ENCODE data around the gene RFX6.

The RFX6 gene

DNA sequence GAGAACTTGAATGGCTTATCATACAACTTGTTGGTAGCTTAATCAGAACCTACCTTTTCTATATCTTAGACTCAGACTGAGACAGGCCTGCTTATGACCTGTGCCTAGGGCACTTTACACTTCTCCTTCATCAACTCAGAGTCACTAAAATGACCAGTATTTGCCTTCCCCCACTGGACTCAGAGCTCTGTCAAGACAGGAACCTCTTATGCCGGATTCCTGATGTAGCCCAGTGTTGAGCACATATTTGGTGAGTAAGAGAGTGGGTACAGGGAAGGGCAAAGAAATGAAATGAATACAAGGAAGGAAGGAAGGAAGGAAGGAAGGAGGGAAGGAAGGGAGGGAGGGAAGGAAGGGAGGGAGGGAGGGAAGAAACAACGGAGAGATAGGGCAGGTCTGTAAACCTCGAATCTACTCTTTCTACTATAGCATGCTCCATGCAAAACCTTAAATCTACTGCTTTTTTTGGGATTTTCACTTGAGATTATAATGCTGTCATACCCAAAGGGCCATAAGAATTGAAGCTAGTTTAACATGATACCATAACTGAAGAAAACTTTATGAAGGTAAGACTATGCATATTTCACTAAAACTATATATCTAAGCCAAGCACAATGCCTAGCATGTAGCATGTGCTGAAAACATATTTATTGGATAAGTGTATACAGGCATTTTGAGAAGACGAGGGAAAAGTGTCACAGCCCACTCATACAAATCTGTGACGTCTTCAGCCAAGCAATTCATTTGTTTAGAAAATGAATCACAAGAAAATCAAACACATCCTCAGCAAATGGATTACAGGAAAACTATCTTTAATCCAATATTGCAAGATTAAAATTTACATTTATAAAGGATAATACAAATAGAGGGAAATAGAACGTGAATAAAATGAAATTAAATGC lies 89.9 kb downstream of the RFX6 start:
- FAIRE-seq (no peak), DNase-seq (ENCODE audit: low spot score) (no peak)

DNA sequence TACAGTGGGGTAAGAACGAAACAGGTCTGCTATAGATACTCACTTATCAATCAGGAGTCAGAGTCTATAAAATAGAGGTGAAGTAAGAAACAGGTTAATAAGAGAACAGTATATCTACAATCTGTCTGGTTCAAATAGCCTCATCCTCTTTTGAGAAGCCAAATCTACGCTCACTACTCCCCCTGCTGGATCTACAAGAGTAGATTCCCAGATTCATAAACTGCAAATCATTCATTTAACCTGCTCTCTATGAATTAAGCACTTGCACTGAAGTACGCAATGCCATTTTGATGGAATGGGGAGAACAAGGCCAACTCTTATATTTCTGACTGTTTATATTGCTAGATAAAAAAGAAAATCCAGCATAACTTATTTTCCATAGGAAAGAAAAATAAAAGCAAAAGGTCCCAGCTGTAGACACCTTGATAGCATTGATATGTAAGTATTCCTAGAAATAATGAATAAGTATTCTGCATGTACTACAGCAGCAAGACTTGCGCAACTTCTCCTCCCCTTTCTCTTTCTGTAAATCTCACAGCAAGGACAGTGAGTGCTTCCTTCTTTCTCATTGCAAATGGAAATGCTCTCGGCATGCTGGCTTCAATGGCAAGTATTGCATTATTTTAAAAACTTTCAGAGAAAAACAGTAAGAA lies 92.3 kb downstream of the RFX6 start:
- peak; percentile 33 for DNase-seq (ENCODE audit: low spot score)
- FAIRE-seq = no peak

DNA sequence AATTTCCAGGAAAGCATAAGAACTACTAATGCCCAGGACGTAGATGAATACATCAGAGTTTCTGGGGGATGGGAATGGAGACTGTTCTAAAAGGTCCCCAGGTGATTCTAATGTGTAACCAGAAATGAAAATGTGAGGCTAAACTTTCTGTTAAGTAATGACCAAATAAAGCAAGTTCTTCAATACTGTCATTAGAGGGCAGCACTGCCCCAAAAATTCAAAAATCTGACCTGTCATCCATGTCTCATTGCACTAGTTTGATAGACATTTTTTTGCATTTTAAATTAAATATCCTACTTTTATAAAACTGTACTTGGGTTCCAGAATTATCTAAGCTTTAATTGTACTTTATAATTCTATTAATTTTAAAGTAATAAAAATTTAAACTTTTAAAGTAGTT lies 94.9 kb downstream of the RFX6 start:
- peak; percentile 30 for DNase-seq (ENCODE audit: low spot score)

DNA sequence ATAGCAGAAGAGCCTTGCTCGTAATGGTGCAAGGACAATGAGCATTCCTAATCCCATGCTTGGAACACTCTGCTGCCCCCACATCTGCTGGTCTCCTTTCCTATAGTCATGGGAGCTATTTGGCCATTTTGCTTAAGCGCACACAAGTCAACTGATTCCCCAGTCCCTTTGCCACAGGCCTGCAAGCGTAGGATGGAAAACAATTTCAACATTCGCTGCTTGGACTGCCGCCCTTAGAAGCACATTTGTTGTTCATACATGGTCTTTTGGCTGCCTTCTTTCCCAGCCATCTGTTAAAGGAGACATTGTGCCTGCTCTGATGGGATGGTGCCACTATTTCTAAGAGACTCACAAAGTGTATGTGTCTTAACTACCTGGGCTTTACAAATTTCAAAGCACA lies 96.9 kb downstream of the RFX6 start:
- FAIRE-seq (no peak), DNase-seq (ENCODE audit: low spot score) (no peak)

More for the DNA sequence above, 94.9 kb downstream of the RFX6 start:
- FAIRE-seq = no peak

DNA sequence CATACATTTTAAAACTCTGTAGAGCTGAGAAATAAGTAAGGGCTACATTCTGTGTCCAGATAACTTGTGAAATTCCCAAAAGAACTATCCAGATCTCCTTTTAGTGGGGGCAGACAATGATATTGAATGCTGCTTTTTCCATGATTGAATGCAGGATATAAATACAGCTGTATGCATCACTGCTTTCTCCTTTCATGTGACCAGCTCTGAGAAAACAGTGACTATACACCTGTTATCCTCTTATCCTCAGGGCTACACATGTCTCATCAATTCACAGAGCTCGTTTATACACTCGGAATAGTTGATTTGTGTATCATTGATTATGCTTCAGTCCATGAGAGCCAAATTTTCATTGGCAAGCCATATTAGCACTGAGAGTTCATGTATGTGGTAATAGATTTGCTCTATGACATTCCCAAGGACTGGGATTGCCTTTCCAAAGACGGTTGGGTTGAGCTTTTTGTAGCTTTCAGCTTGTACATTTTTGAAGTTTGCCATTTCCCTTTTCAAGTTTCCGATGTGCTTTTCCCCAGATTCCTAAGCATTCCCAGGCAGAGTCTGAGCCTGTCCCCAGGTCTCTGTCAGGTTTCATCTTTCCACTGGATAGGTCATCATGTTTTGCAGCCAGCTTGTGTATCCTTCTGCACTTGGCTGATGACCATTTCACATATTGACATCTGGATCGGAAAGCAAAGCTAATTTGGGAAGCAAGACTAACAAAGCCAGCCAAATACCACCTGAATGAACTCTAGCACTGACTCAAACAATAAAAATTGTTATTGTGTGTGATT lies 97.7 kb downstream of the RFX6 start:
- FAIRE-seq (no peak), DNase-seq (ENCODE audit: low spot score) (no peak)

DNA sequence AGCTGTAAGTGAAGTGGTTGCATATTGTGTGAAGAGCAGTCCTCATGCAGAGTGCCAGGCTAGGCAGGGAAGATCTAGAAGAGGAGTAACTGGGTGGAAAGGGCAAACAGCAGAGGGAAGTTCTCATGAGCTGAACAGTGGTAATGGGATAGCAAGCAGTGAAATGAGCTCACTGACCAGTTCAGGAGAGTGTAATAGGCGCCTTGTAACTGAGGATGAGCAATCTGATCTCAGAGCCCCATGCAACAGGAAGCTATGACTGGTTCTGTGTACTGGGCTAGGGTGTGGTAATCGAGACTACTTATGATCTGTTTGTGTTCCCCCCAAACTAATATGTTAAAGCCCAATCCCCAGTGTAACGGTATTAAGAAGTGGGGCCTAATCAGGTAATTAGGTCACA lies 98.6 kb downstream of the RFX6 start:
- DNase-seq (ENCODE audit: low spot score) = no peak
- no peak for FAIRE-seq

DNA sequence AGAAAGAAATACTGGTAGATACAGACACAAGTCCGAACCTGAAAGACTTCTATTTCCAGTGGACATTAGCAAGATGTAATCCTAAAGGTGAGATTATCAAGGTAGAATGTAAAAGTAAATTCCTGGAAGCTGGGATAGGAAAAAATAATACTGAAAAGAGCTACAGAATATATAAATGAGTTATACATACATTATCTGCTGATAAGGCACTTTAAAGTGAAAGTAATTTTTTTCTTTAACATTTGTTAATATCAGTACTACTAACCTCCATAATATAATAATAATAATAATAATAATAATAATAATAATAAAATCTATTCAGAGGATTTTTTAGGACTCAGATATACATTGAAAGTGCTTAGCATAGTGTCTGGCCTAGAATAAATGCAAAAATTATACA lies 102.5 kb downstream of the RFX6 start:
- FAIRE-seq = no peak

More for the DNA sequence above, 102.5 kb downstream of the RFX6 start:
- DNase-seq (ENCODE audit: low spot score) = no peak

Measured in urothelium cell line (cell line).